HEK293T (cell line): ENCODE measurements around the gene MAGED1.

Experiments
- CTCF ChIA-PET: fragments of 350-600 bp; formaldehyde crosslinking; extraction: SDS; loops from one replicate; lab custom pipeline; 2021; ENCODE audit warnings: antibody characterized with exemption, inconsistent platforms; lab: Yijun Ruan, JAX
- POLR2A ChIA-PET: fragments of 350-600 bp; formaldehyde crosslinking; extraction: SDS; loops from one replicate; lab custom pipeline; 2020; ENCODE audit warnings: antibody characterized with exemption, inconsistent platforms; lab: Yijun Ruan, JAX
- DNase-seq: peaks from one replicate; pipeline ENCODE4 v3.0.0; 2012; ENCODE audit warnings: mixed read lengths; ENCODE audit errors: extremely low spot score
- ARNT ChIP-seq: fragments of 450-650 bp; IDR thresholded peaks from 2 replicates; pipeline ENCODE4 v1.6.1; 2017; ENCODE audit warnings: mild to moderate bottlenecking
- BHLHE40 ChIP-seq: fragments of 450-650 bp; IDR thresholded peaks from 2 replicates; pipeline ENCODE4 v1.6.1; 2016; ENCODE audit warnings: mild to moderate bottlenecking, moderate library complexity, borderline replicate concordance
- CTBP1 ChIP-seq: fragments of 450-650 bp; IDR thresholded peaks from 2 replicates; pipeline ENCODE4 v1.6.1; 2016; ENCODE audit warnings: borderline replicate concordance
- ELF4 ChIP-seq: fragments of 450-650 bp; IDR thresholded peaks from 2 replicates; pipeline ENCODE4 v1.6.1; 2017; ENCODE audit warnings: antibody characterized with exemption
- FOXA1 ChIP-seq: fragments of 450-650 bp; IDR thresholded peaks from 2 replicates; pipeline ENCODE4 v1.6.1; 2016; ENCODE audit warnings: mild to moderate bottlenecking
- FOXK2 ChIP-seq: fragments of 450-650 bp; IDR thresholded peaks from 2 replicates; pipeline ENCODE4 v1.6.1; 2016; ENCODE audit warnings: mild to moderate bottlenecking
- FOXM1 ChIP-seq: fragments of 450-650 bp; IDR thresholded peaks from 2 replicates; pipeline ENCODE4 v1.6.1; 2017; ENCODE audit warnings: mild to moderate bottlenecking, borderline replicate concordance
- HDGF ChIP-seq: fragments of 450-650 bp; IDR thresholded peaks from 2 replicates; pipeline ENCODE4 v1.6.1; 2017; ENCODE audit warnings: antibody characterized with exemption, borderline replicate concordance
- L3MBTL2 ChIP-seq: fragments of 450-650 bp; conservative IDR thresholded peaks from 2 replicates; pipeline ENCODE4 v1.6.1; 2016; ENCODE audit warnings: mild to moderate bottlenecking
- LEF1 ChIP-seq: fragments of 450-650 bp; IDR thresholded peaks from 2 replicates; pipeline ENCODE4 v1.6.1; 2017; ENCODE audit warnings: mild to moderate bottlenecking, borderline replicate concordance
- NFRKB ChIP-seq: fragments of 450-650 bp; IDR thresholded peaks from 2 replicates; pipeline ENCODE4 v1.6.1; 2016; ENCODE audit warnings: mild to moderate bottlenecking, moderate library complexity
- PKNOX1 ChIP-seq: fragments of 450-650 bp; IDR thresholded peaks from 2 replicates; pipeline ENCODE4 v1.6.1; 2016
- SP1 ChIP-seq: fragments of 450-650 bp; IDR thresholded peaks from 2 replicates; pipeline ENCODE4 v1.6.1; 2017
- SUZ12 ChIP-seq: fragments of 450-650 bp; IDR thresholded peaks from 2 replicates; pipeline ENCODE4 v1.6.1; 2016; ENCODE audit warnings: mild to moderate bottlenecking
- TARDBP ChIP-seq: fragments of 450-650 bp; IDR thresholded peaks from 2 replicates; pipeline ENCODE4 v1.6.1; 2016
- ZNF384 ChIP-seq: fragments of 450-650 bp; IDR thresholded peaks from 2 replicates; pipeline ENCODE4 v1.6.1; 2016

MAGED1 gene

GRCh38 chrX:51892921-51893745, at the start of gene MAGED1:
TSS of gene MAGED1 (plus strand) at chrX:51893623. CDS start at chrX:51894305, 682 bp downstream.
- POLR2A ChIA-PET = interaction anchor here (0.7 to 1.6 kb wide), 3 partner anchors 10 to 369 kb away, joined by 3 to 8 read pairs (median 4); no protein-coding TSS in a partner anchor
- peak; percentile 85 for DNase-seq
- CTCF ChIA-PET = no interaction called here
- TF ChIP-seq NFRKB (no peak), L3MBTL2 (peak; percentile 38), ELF4 (peak; percentile 58; the same call in 1 of the 2 replicates)

GRCh38 chrX:51847463-51847862, 46.0 kb upstream of the MAGED1 start:
- POLR2A ChIA-PET = no interaction called here
- DNase-seq = no peak
- no peak for TF ChIP-seq BHLHE40
- no peak for TF ChIP-seq L3MBTL2
- no peak for TF ChIP-seq FOXA1
- no peak for TF ChIP-seq FOXK2
- TF ChIP-seq LEF1 = no peak
- TF ChIP-seq PKNOX1 = no peak
- TF ChIP-seq SP1 = no peak
- TF ChIP-seq NFRKB = no peak
- CTCF ChIA-PET = no interaction called here

GRCh38 chrX:51851507-51852085, 41.8 kb upstream of the MAGED1 start:
- ChIA-PET CTCF (no interaction called here), POLR2A (no interaction called here)
- no peak for TF ChIP-seq SP1
- DNase-seq = no peak

- TF ChIP-seq PKNOX1 (no peak), TARDBP (no peak), ARNT (no peak), HDGF (no peak), FOXA1 (no peak), NFRKB (no peak), SUZ12 (no peak), FOXK2 (no peak), SP1 (no peak), FOXM1 (no peak), LEF1 (no peak), ELF4 (no peak)
- ChIA-PET CTCF (interaction anchor here (1.1 kb wide), 1 partner anchor 211 kb away, joined by 3 read pairs; no protein-coding TSS in a partner anchor), POLR2A (no interaction called here)
- no peak for DNase-seq
These were observed 41.3 kb upstream of the MAGED1 start for GRCh38 chrX:51852096-51852495.

- ChIA-PET CTCF (interaction anchor here (1.1 kb wide), 1 partner anchor 211 kb away, joined by 3 read pairs; no protein-coding TSS in a partner anchor), POLR2A (no interaction called here)
- no peak for DNase-seq
- TF ChIP-seq ELF4 (no peak), FOXM1 (no peak), PKNOX1 (no peak), SP1 (no peak), HDGF (no peak), ARNT (no peak), LEF1 (no peak), NFRKB (no peak), CTBP1 (no peak), BHLHE40 (no peak), FOXA1 (no peak), L3MBTL2 (no peak), ZNF384 (no peak), FOXK2 (no peak), SUZ12 (no peak), TARDBP (no peak)
These were observed 40.8 kb upstream of the MAGED1 start for GRCh38 chrX:51852621-51853020.

- no peak for TF ChIP-seq FOXM1
- TF ChIP-seq PKNOX1 = no peak
- TF ChIP-seq CTBP1 = no peak
- no peak for TF ChIP-seq FOXK2
- TF ChIP-seq ARNT = no peak
- no peak for TF ChIP-seq ZNF384
- TF ChIP-seq NFRKB = no peak
- TF ChIP-seq HDGF = no peak
- TF ChIP-seq L3MBTL2 = no peak
- no peak for TF ChIP-seq BHLHE40
- TF ChIP-seq ELF4 = no peak
- no peak for TF ChIP-seq SUZ12
- no peak for TF ChIP-seq LEF1
- no peak for TF ChIP-seq TARDBP
- no peak for TF ChIP-seq FOXA1
- POLR2A ChIA-PET = no interaction called here
- DNase-seq = no peak
- CTCF ChIA-PET = interaction anchor here (1.1 kb wide), 1 partner anchor 212 kb away, joined by 3 read pairs; no protein-coding TSS in a partner anchor
These were observed 40.2 kb upstream of the MAGED1 start for GRCh38 chrX:51853251-51853650.
